Mesenchymal stem cell (in vitro differentiated cells and primary cell): ENCODE results near the gene KRTAP19-1.
A peak's percentile ranks its signal among the peaks of the same experiment; 100 is the strongest.

Experiments
- DNase-seq: peaks from one replicate; pipeline ENCODE4 v3.0.0-alpha.2; 2013
- H2AFZ ChIP-seq: one replicate; pipeline ENCODE4 v1.6.1; 2013; ENCODE audit warnings: low read depth, mild to moderate bottlenecking, control low read depth, inconsistent platforms, low read length, moderate library complexity
- H2AK5ac ChIP-seq: 2 replicates; pipeline ENCODE4 v1.6.1; 2013; ENCODE audit warnings: low read length, moderate library complexity, mild to moderate bottlenecking, inconsistent platforms; ENCODE audit not compliant: severe bottlenecking
- H2BK120ac ChIP-seq: one replicate; pipeline ENCODE4 v1.6.1; 2013; ENCODE audit warnings: low read depth, mild to moderate bottlenecking, inconsistent platforms, low read length, moderate library complexity
- H2BK12ac ChIP-seq, 2 experiments: one replicate each; pipeline ENCODE4 v1.6.1; 2013; ENCODE audit warnings: inconsistent platforms in 2 of 2, low read length in 2 of 2, mild to moderate bottlenecking in 2 of 2, moderate library complexity in 2 of 2, control low read depth in 1 of 2
- H2BK15ac ChIP-seq: one replicate; pipeline ENCODE4 v1.6.1; 2013; ENCODE audit warnings: mild to moderate bottlenecking, low read depth, inconsistent platforms; ENCODE audit not compliant: poor library complexity, severe bottlenecking
- H2BK5ac ChIP-seq: 2 replicates; pipeline ENCODE4 v1.6.1; 2013; ENCODE audit warnings: low read depth, mild to moderate bottlenecking, low read length, control low read depth, inconsistent platforms; ENCODE audit not compliant: poor library complexity, severe bottlenecking
- H3K14ac ChIP-seq, 2 experiments: one replicate each; pipeline ENCODE4 v1.6.1; 2013; ENCODE audit warnings: inconsistent platforms in 2 of 2, low read length in 2 of 2, control low read depth in 1 of 2, mild to moderate bottlenecking in 1 of 2, moderate library complexity in 1 of 2
- H3K18ac ChIP-seq, 2 experiments: one replicate each; pipeline ENCODE4 v1.6.1; 2013; ENCODE audit warnings: inconsistent platforms in 2 of 2, low read length in 2 of 2, control low read depth in 1 of 2, low read depth in 1 of 2, mild to moderate bottlenecking in 1 of 2
- H3K23ac ChIP-seq, 2 experiments: one replicate each; pipeline ENCODE4 v1.6.1; 2013; ENCODE audit warnings: inconsistent platforms in 2 of 2, low read length in 2 of 2, mild to moderate bottlenecking in 2 of 2, moderate library complexity in 2 of 2, control low read depth in 1 of 2
- H3K27ac ChIP-seq: 2 replicates; pipeline ENCODE4 v1.5.1; 2013; ENCODE audit warnings: mild to moderate bottlenecking, moderate library complexity, low read length, control low read depth, inconsistent platforms; ENCODE audit not compliant: poor library complexity, severe bottlenecking
- H3K27me3 ChIP-seq, 2 experiments: 2 replicates each; pipeline versions ENCODE4 v1.6.1 to v1.7.0; 2013; ENCODE audit warnings: low read length in 2 of 2, mild to moderate bottlenecking in 2 of 2, moderate library complexity in 2 of 2, control low read depth in 1 of 2, inconsistent platforms in 1 of 2; ENCODE audit not compliant: control insufficient read depth in 1 of 2, insufficient read depth in 1 of 2
- H3K36me3 ChIP-seq, 2 experiments: 2 replicates each; pipeline versions ENCODE4 v1.6.1 to v1.7.0; 2013; ENCODE audit warnings: low read length in 2 of 2, control low read depth in 1 of 2, inconsistent platforms in 1 of 2, low read depth in 1 of 2, mild to moderate bottlenecking in 1 of 2; ENCODE audit not compliant: insufficient read depth in 2 of 2, control insufficient read depth in 1 of 2
- H3K4ac ChIP-seq, 2 experiments: one replicate each; pipeline ENCODE4 v1.6.1; 2013; ENCODE audit warnings: inconsistent platforms in 2 of 2, low read length in 2 of 2, mild to moderate bottlenecking in 2 of 2, moderate library complexity in 2 of 2, control low read depth in 1 of 2, low read depth in 1 of 2
- H3K4me1 ChIP-seq: 2 replicates; pipeline ENCODE4 v1.6.1; 2013; ENCODE audit warnings: low read depth, low read length, control low read depth; ENCODE audit not compliant: control insufficient read depth, insufficient read depth
- H3K4me2 ChIP-seq: 2 replicates; pipeline ENCODE4 v1.6.1; 2013; ENCODE audit warnings: low read length, mild to moderate bottlenecking, inconsistent platforms; ENCODE audit not compliant: poor library complexity, severe bottlenecking
- H3K4me3 ChIP-seq, 2 experiments: 2 replicates each; pipeline versions ENCODE4 v1.5.1 to v1.7.0; 2013; ENCODE audit warnings: low read length in 2 of 2, mild to moderate bottlenecking in 2 of 2, control low read depth in 1 of 2, low read depth in 1 of 2; ENCODE audit not compliant: insufficient read depth in 1 of 2
- H3K79me1 ChIP-seq: replicated peaks from 2 replicates; pipeline ENCODE4 v1.6.1; 2013; ENCODE audit warnings: mild to moderate bottlenecking, control low read depth, low read length, inconsistent platforms; ENCODE audit not compliant: poor library complexity, severe bottlenecking
- H3K9ac ChIP-seq: 2 replicates; pipeline ENCODE4 v1.7.0; 2013; ENCODE audit warnings: mild to moderate bottlenecking, low read length, moderate library complexity
- H3K9me3 ChIP-seq: 2 replicates; pipeline ENCODE4 v1.7.0; 2013; ENCODE audit warnings: mild to moderate bottlenecking, low read length; ENCODE audit not compliant: control insufficient read depth
- H4K8ac ChIP-seq: one replicate; pipeline ENCODE4 v1.6.1; 2013; ENCODE audit warnings: inconsistent platforms, mild to moderate bottlenecking, low read length, moderate library complexity
- H4K91ac ChIP-seq: one replicate; pipeline ENCODE4 v1.6.1; 2013; ENCODE audit warnings: mild to moderate bottlenecking, low read length, inconsistent platforms
- WGBS: methylation state at CpG from one replicate; pipeline ENCODE4 v1.1.7; 2013; ENCODE audit warnings: mixed read lengths; 5-methylcytosine and 5-hydroxymethylcytosine counted together

The KRTAP19-1 gene

DNA sequence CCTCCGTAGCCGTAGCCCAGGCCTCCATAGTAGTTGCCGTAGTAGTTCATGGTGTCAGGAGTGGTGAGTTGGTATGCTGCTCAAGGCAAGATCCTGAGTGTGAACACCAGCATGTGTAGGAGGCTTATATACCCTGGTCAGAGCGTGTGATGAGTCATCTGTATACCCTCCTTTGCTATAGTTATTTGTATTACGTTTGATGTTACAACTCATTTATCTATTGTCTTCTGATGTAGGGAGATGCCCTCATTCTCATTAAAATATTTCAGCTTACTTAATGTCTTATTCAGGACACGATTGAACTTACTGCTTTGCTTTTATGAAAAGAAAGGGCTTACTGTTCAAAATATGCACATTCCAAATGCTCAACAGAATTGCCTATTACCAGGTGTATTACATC, 21.9 kb upstream of the KRTAP19-1 start, which contains the start of gene KRTAP19-5:
KRTAP19-5 (minus strand) TSS at position 101 of the 400 bp plus-strand sequence; CDS start at position 50, 51 bp downstream.
- Histone ChIP-seq H3K36me3 (no peaks in the 10 kb centered on the region), H3K4me1 (no peaks in the 10 kb centered on the region), H2BK120ac (no peak within 1 kb of the TSS), H3K4me3 (no peak within 1 kb of the TSS), H3K27ac (no peak within 1 kb of the TSS), H3K79me1 (no peaks in the 10 kb centered on the region), H3K18ac (no peak within 1 kb of the TSS), H2BK12ac (no peak within 1 kb of the TSS), H3K23ac (no peak within 1 kb of the TSS), H3K9me3 (peaks cover 2% of the 10 kb centered on the region), H4K91ac (no peak within 1 kb of the TSS), H3K4me2 (no peak within 1 kb of the TSS), H2BK5ac (no peak within 1 kb of the TSS), H4K8ac (no peak within 1 kb of the TSS), H3K4ac (no peak within 1 kb of the TSS), H3K14ac (no peak within 1 kb of the TSS), H3K9ac (no peak within 1 kb of the TSS), H2AK5ac (no peak within 1 kb of the TSS), H2AFZ (no peak within 1 kb of the TSS), H2BK15ac (no peak within 1 kb of the TSS), H3K27me3 (no peaks in the 10 kb centered on the region)
- no peak for DNase-seq
- WGBS, result 92% methylated on average over 4 of the region's 6 CpGs

- no peak for DNase-seq
- no peak within 1 kb of the TSS for H3K14ac ChIP-seq
- no peak within 1 kb of the TSS for H4K8ac ChIP-seq
- WGBS, result 77% methylated on average over 2 of the region's 4 CpGs
- H3K4me1 ChIP-seq, result no peaks in the 10 kb centered on the region
- H2AFZ ChIP-seq, result no peak within 1 kb of the TSS
- H2AK5ac ChIP-seq, result no peak within 1 kb of the TSS
- H3K36me3 ChIP-seq, result no peaks in the 10 kb centered on the region
- H3K27ac ChIP-seq, result no peak within 1 kb of the TSS
- no peak within 1 kb of the TSS for H3K18ac ChIP-seq
- no peak within 1 kb of the TSS for H2BK15ac ChIP-seq
- no peak within 1 kb of the TSS for H3K4me3 ChIP-seq
- H3K79me1 ChIP-seq, result no peaks in the 10 kb centered on the region
- peaks cover 2% of the 10 kb centered on the region for H3K9me3 ChIP-seq
- H2BK120ac ChIP-seq, result no peak within 1 kb of the TSS
- H3K9ac ChIP-seq, result no peak within 1 kb of the TSS
- H2BK12ac ChIP-seq, result no peak within 1 kb of the TSS
- no peaks in the 10 kb centered on the region for H3K27me3 ChIP-seq
- H3K4ac ChIP-seq, result no peak within 1 kb of the TSS
- no peak within 1 kb of the TSS for H3K4me2 ChIP-seq
- no peak within 1 kb of the TSS for H4K91ac ChIP-seq
- no peak within 1 kb of the TSS for H2BK5ac ChIP-seq
- H3K23ac ChIP-seq, result no peak within 1 kb of the TSS
Measured at GRCh38 chr21:30497065-30497464, 16.9 kb upstream of the KRTAP19-1 start, which contains the start of gene KRTAP19-4. TSS of gene KRTAP19-4 (minus strand) at chr21:30497165. CDS start at chr21:30497110, 55 bp downstream.

DNA sequence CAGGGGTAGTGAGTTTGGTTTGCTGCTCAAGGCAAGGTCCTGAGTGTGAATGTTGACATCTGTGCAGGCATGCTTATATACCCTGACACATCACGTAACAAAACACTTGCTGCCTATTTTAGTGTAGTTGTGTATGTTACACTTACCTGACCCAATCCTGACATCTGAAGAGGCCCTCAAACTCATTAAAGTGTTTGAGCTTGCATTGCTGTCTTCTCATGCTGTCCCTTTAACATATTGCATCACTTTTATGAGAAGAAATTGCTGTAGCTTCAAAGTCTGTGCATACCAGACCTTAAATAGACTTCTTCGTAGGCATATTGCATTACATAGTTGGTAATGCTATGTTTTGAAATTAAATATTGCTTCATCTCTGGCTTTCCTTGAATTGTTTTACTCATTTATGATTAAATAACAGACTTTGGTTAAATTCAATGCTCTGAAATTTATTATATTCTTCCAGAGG, 11.8 kb upstream of the KRTAP19-1 start, which contains the start of gene KRTAP19-3:
KRTAP19-3 (minus strand) TSS at position 51 of the 466 bp plus-strand sequence. CDS start 56 bp downstream, outside the sequence.
- Histone ChIP-seq H3K9ac (no peak within 1 kb of the TSS), H2BK15ac (no peak within 1 kb of the TSS), H3K23ac (no peak within 1 kb of the TSS), H3K27ac (no peak within 1 kb of the TSS), H2BK120ac (no peak within 1 kb of the TSS), H2BK12ac (no peak within 1 kb of the TSS), H3K9me3 (peaks cover 4% of the 10 kb centered on the region), H4K8ac (no peak within 1 kb of the TSS), H3K4me1 (no peaks in the 10 kb centered on the region), H4K91ac (no peak within 1 kb of the TSS), H2AK5ac (no peak within 1 kb of the TSS), H2BK5ac (no peak within 1 kb of the TSS), H3K18ac (no peak within 1 kb of the TSS), H3K79me1 (no peaks in the 10 kb centered on the region), H2AFZ (no peak within 1 kb of the TSS), H3K36me3 (no peaks in the 10 kb centered on the region), H3K14ac (no peak within 1 kb of the TSS), H3K4me3 (no peak within 1 kb of the TSS), H3K4me2 (no peak within 1 kb of the TSS), H3K4ac (no peak within 1 kb of the TSS), H3K27me3 (no peaks in the 10 kb centered on the region)
- no peak for DNase-seq
- WGBS, result no CpG with 5 or more reads among the region's 2 CpGs

- no peaks in the 10 kb centered on the region for H3K36me3 ChIP-seq
- H3K4me1 ChIP-seq, result no peaks in the 10 kb centered on the region
- H3K14ac ChIP-seq, result no peak within 1 kb of the TSS
- no peak within 1 kb of the TSS for H3K4ac ChIP-seq
- no peak within 1 kb of the TSS for H4K8ac ChIP-seq
- H2BK5ac ChIP-seq, result no peak within 1 kb of the TSS
- H3K27ac ChIP-seq, result no peak within 1 kb of the TSS
- no peaks in the 10 kb centered on the region for H3K79me1 ChIP-seq
- no peak within 1 kb of the TSS for H2BK120ac ChIP-seq
- H2AFZ ChIP-seq, result no peak within 1 kb of the TSS
- no peak for DNase-seq
- H2BK15ac ChIP-seq, result no peak within 1 kb of the TSS
- H2BK12ac ChIP-seq, result no peak within 1 kb of the TSS
- H3K23ac ChIP-seq, result no peak within 1 kb of the TSS
- H3K9ac ChIP-seq, result no peak within 1 kb of the TSS
- peak within 1 kb of the TSS; percentile 68 for H4K91ac ChIP-seq
- no peak within 1 kb of the TSS for H3K4me2 ChIP-seq
- 40% methylated on average over 1 of the region's 2 CpGs for WGBS
- H3K4me3 ChIP-seq, result no peak within 1 kb of the TSS
- H3K27me3 ChIP-seq, result no peaks in the 10 kb centered on the region
- no peak within 1 kb of the TSS for H2AK5ac ChIP-seq
- H3K18ac ChIP-seq, result no peak within 1 kb of the TSS
- H3K9me3 ChIP-seq, result peaks cover 13% of the 10 kb centered on the region
Measured at GRCh38 chr21:30487336-30487735, 7.2 kb upstream of the KRTAP19-1 start, which contains the start of gene KRTAP19-2. TSS of gene KRTAP19-2 (minus strand) at chr21:30487436. CDS start at chr21:30487348, 88 bp downstream.
